ENCODE results near the gene PHRF1. TPM values are rescaled to one million over a fixed set of nuclear protein-coding genes. Genes with fewer than 3 reads are reported as not detected.

PHRF1 gene
- total and polyA plus RNA-seq, 2 of the 4 experiments (the other 2 are of a cell fraction) = 10.9 to 17.5 TPM

GRCh38 chr11:606245-606644 is 30.0 kb downstream of the PHRF1 start:
- Histone ChIP-seq H3K18ac (ENCODE audit: low read depth, low read length) (no peak overlapping the region), H3K4me3 (ENCODE audit: insufficient read depth, low read depth, low read length) (no peak overlapping the region), H2BK20ac (ENCODE audit: low read depth, low read length) (no peak overlapping the region), H3K27ac (ENCODE audit: insufficient read depth, low read length) (no peak overlapping the region), H3K4ac (ENCODE audit: low read depth, low read length) (no peak overlapping the region), H4K20me1 (ENCODE audit: insufficient read depth, low read length) (peaks cover 7% of the 10 kb centered on the region), H3K4me2 (ENCODE audit: low read depth, low read length) (no peak overlapping the region), H2BK15ac (ENCODE audit: low read depth, low read length) (no peak overlapping the region), H3K36me3 (ENCODE audit: control insufficient read depth, insufficient read depth, low read length) (peaks cover 85% of the 10 kb centered on the region), H2BK5ac (ENCODE audit: low read depth, low read length, poor library complexity, severe bottlenecking) (no peak overlapping the region), H3K9me1 (ENCODE audit: insufficient read depth, low read length) (no peaks in the 10 kb centered on the region), H4K91ac (ENCODE audit: insufficient read depth, low read depth, low read length) (no peak overlapping the region), H2AFZ (replicated peaks; ENCODE audit: low read length, poor library complexity) (no peak overlapping the region), H2BK120ac (ENCODE audit: low read depth, low read length) (no peak overlapping the region), H3K27me3 (ENCODE audit: control insufficient read depth, insufficient read depth, low read length) (no peaks in the 10 kb centered on the region), H3K14ac (replicated peaks; ENCODE audit: low read depth, low read length) (no peak overlapping the region), H2AK9ac (replicated peaks; ENCODE audit: low read depth, low read length, poor library complexity) (no peak overlapping the region), H2AK5ac (ENCODE audit: low read depth, low read length) (no peak overlapping the region), H4K5ac (ENCODE audit: low read depth, low read length) (no peak overlapping the region), H4K8ac (ENCODE audit: low read depth in 2 of 2, low read length in 2 of 2) (no peak overlapping the region), H3K56ac (ENCODE audit: extremely low read depth, insufficient read depth, low read length) (no peak overlapping the region), H3K79me1 (ENCODE audit: low read depth in 1 of 2, low read length in 2 of 2) (peaks cover 4 to 25% of the 10 kb centered on the region in 2 experiments; a peak in 3 of 4 replicates), H3K23ac (ENCODE audit: low read depth, low read length) (no peak overlapping the region), H3K4me1 (ENCODE audit: control insufficient read depth, insufficient read depth, low read length) (no peaks in the 10 kb centered on the region), H3K9ac (ENCODE audit: low read depth, low read length) (no peak overlapping the region), H3K9me3 (ENCODE audit: control insufficient read depth, insufficient read depth, low read length) (no peaks in the 10 kb centered on the region)
- ATAC-seq (ENCODE audit: low read depth) = no peak
- in situ Hi-C loops (cut with MboI; ENCODE audit: low sequenced_read_pairs) (no loop called here), dilution Hi-C loops (cut with HindIII; ENCODE audit: low sequenced_read_pairs, unreplicated experiment) (no loop called here), intact Hi-C loops (cut with micrococcal nuclease) (no loop called here)
- no peak for DNase-seq
- no TSS peak for BruUV-seq (replicated peaks)
- POLR2A ChIA-PET (ENCODE audit: unreplicated experiment) = no interaction called here
- no peak for TF ChIP-seq CHD1 (IDR thresholded peaks at IDR 0.05; ENCODE audit: low read depth, low read length)
- TF ChIP-seq CEBPB (IDR thresholded peaks at IDR 0.05; ENCODE audit: low read depth, low read length) = no peak
- TF ChIP-seq MAZ (IDR thresholded peaks at IDR 0.05; ENCODE audit: borderline replicate concordance, low read depth, low read length) = no peak
- TF ChIP-seq SMC3 (IDR thresholded peaks at IDR 0.05; ENCODE audit: low read depth, low read length) = no peak
- 67% methylated on average over 5 of the region's 19 CpGs; no CpG with 5 or more reads in 1 of the 2 experiments for WGBS, 2 experiments (ENCODE audit: extremely low coverage in 2 of 2, insufficient read length in 1 of 2)
- CTCF ChIA-PET = no interaction called here

Measured in IMR-90 (cell line).